GM18499 (cell line): ENCODE data around the gene EIF2A.
"Not testable (repeated sequence)": the region's sequence is repeated elsewhere in the genome, so short reads cannot be mapped to it uniquely, and the experiment has no call there.

ENCODE experiments used
- ATAC-seq: cut with Tn5 transposase; IDR thresholded peaks from one replicate; pipeline ENCODE4 v1.9.1; 2021; ENCODE audit warnings: moderate number of reproducible peaks; ENCODE audit not compliant: insufficient read depth, unreplicated experiment

Gene EIF2A

GRCh38 chr3:150546226-150547044 is at the start of gene EIF2A, which contains the start of gene SERP1:
Gene EIF2A, plus strand, starts transcription at chr3:150546787. Its CDS starts 16 bp downstream, at chr3:150546803.
Gene SERP1, minus strand, starts transcription at chr3:150546496. Its CDS starts 361 bp downstream, at chr3:150546135.
- peak; percentile 74 for ATAC-seq

- no peak for ATAC-seq
Observed at GRCh38 chr3:150497956-150498355, 48.6 kb upstream of the EIF2A start.

- not testable (repeated sequence) for ATAC-seq
Observed at GRCh38 chr3:150500960-150501359, 45.6 kb upstream of the EIF2A start.

GRCh38 chr3:150503402-150504099 is 43.0 kb upstream of the EIF2A start:
- no peak for ATAC-seq

- no peak for ATAC-seq
Observed at GRCh38 chr3:150504483-150504882, 42.1 kb upstream of the EIF2A start.

GRCh38 chr3:150508401-150508800 is 38.2 kb upstream of the EIF2A start:
- ATAC-seq, result no peak

- no peak for ATAC-seq
Observed at GRCh38 chr3:150509780-150510179, 36.8 kb upstream of the EIF2A start.

GRCh38 chr3:150511122-150511821 is 35.3 kb upstream of the EIF2A start:
- no peak for ATAC-seq

- no peak for ATAC-seq
Observed at GRCh38 chr3:150515210-150515609, 31.4 kb upstream of the EIF2A start.

- no peak for ATAC-seq
Observed at GRCh38 chr3:150519026-150519425, 27.6 kb upstream of the EIF2A start.

GRCh38 chr3:150520408-150520807 is 26.2 kb upstream of the EIF2A start:
- no peak for ATAC-seq

- no peak for ATAC-seq
Observed at GRCh38 chr3:150521463-150521862, 25.1 kb upstream of the EIF2A start.

GRCh38 chr3:150523538-150523937 is 23.0 kb upstream of the EIF2A start:
- no peak for ATAC-seq

GRCh38 chr3:150527464-150528255 is 18.9 kb upstream of the EIF2A start:
- ATAC-seq, result no peak

GRCh38 chr3:150528354-150528797 is 18.2 kb upstream of the EIF2A start:
- ATAC-seq, result no peak

- ATAC-seq, result no peak
Observed at GRCh38 chr3:150531775-150532174, 14.8 kb upstream of the EIF2A start.

- no peak for ATAC-seq
Observed at GRCh38 chr3:150535204-150535603, 11.4 kb upstream of the EIF2A start.

GRCh38 chr3:150538324-150539208 is 8.0 kb upstream of the EIF2A start:
- no peak for ATAC-seq

- no peak for ATAC-seq
Observed at GRCh38 chr3:150540297-150540696, 6.3 kb upstream of the EIF2A start.
